K562 (cell line): ENCODE data around the gene EVI5. TPM values are rescaled to one million over a fixed set of nuclear protein-coding genes. Genes with fewer than 3 reads are reported as not detected.

Experiments used
- ATAC-seq: fragments of 200-7000 bp; cut with Tn5 transposase; 3 replicates; pipeline ENCODE4 v1.9.1; 2020; ENCODE audit warnings: moderate library complexity
- BruUV-seq: library from RNA; stranded (reverse); fragments of 400-500 nt; replicated peaks from 2 replicates; lab custom pipeline; 2021; lab: Mats Ljungman, UMichigan
- CTCF ChIA-PET: fragments of 300-600 bp; formaldehyde crosslinking; extraction: SDS; loops from one replicate; lab custom pipeline; 2021; ENCODE audit warnings: low intra/inter-chr PET ratio; lab: Yijun Ruan, JAX
- POLR2A ChIA-PET: fragments of 300-600, 350-650 bp; sonication (Branson Sonifier 250); formaldehyde crosslinking; extraction: SDS; loops from one replicate; lab custom pipeline; 2021; ENCODE audit warnings: antibody characterized with exemption, inconsistent platforms; lab: Yijun Ruan, JAX
- DNase-seq, 4 experiments: peaks; one replicate each; pipeline versions ENCODE4 v3.0.0 to v3.0.0-alpha.2; 2011 to 2018; ENCODE audit warnings: low spot score in 3 of 4, mixed read lengths in 3 of 4; ENCODE audit errors: extremely low read depth in 1 of 4
- FAIRE-seq: peaks from 2 replicates; lab custom pipeline; 2011; peaks lifted over from hg19 to GRCh38; lab: Jason Lieb, UNC
- H2AFZ ChIP-seq: 2 replicates; pipeline ENCODE4 v1.6.0; 2011; ENCODE audit warnings: low read depth, low read length, control low read depth, inconsistent platforms
- H3K27ac ChIP-seq: fragments of 200-600 bp; 3 replicates; pipeline ENCODE4 v1.8.0; 2011; ENCODE audit warnings: low read depth, mild to moderate bottlenecking, control low read depth, inconsistent platforms, low read length, moderate library complexity, mixed read lengths; ENCODE audit errors: extremely low read depth
- H3K27me3 ChIP-seq, 2 experiments: fragments of 300-600 bp in 1 of 2; 2 replicates in 1 of 2; 3 replicates in 1 of 2; pipeline versions ENCODE4 v1.6.0 to v1.8.0; 2011; ENCODE audit warnings: inconsistent platforms in 2 of 2, low read length in 2 of 2, mild to moderate bottlenecking in 1 of 2, mixed read lengths in 1 of 2, moderate library complexity in 1 of 2; ENCODE audit not compliant: control insufficient read depth in 2 of 2, insufficient read depth in 2 of 2
- H3K36me3 ChIP-seq: fragments of 300-600 bp; 3 replicates; pipeline ENCODE4 v1.8.0; 2011; ENCODE audit warnings: mild to moderate bottlenecking, low read length, inconsistent platforms; ENCODE audit not compliant: control insufficient read depth, insufficient read depth
- H3K4me1 ChIP-seq, 2 experiments: fragments of 200-600 bp in 1 of 2; replicated peaks in 1 of 2; 2 replicates in 1 of 2; 3 replicates in 1 of 2; pipeline versions ENCODE4 v1.5.1 to v1.8.0; 2011; ENCODE audit warnings: inconsistent platforms in 2 of 2, low read length in 2 of 2, mild to moderate bottlenecking in 1 of 2, mixed read lengths in 1 of 2, moderate library complexity in 1 of 2; ENCODE audit not compliant: control insufficient read depth in 2 of 2, insufficient read depth in 2 of 2
- H3K4me2 ChIP-seq: 2 replicates; pipeline ENCODE4 v1.6.1; 2011; ENCODE audit warnings: low read length, control low read depth, inconsistent platforms, mixed read lengths; ENCODE audit not compliant: insufficient read depth
- H3K4me3 ChIP-seq: fragments of 200-600 bp; sonication (generic), shearing (Covaris generic); 2 replicates; pipeline ENCODE4 v1.5.1; 2016; ENCODE audit warnings: control low read depth, inconsistent platforms
- H3K79me2 ChIP-seq: fragments of 200-600 bp; 3 replicates; pipeline ENCODE4 v1.8.0; 2011; ENCODE audit warnings: low read length, inconsistent platforms; ENCODE audit not compliant: control insufficient read depth, insufficient read depth
- H3K9ac ChIP-seq, 2 experiments: 2 replicates each; pipeline versions ENCODE4 v1.6.0 to v1.6.1; 2011; ENCODE audit warnings: low read depth in 2 of 2, low read length in 2 of 2, control low read depth in 1 of 2, inconsistent platforms in 1 of 2, mild to moderate bottlenecking in 1 of 2, mixed read lengths in 1 of 2; ENCODE audit not compliant: insufficient read depth in 1 of 2
- H3K9me1 ChIP-seq: one replicate; pipeline ENCODE4 v1.6.0; 2011; ENCODE audit warnings: inconsistent platforms, mild to moderate bottlenecking, low read length, moderate library complexity; ENCODE audit not compliant: control insufficient read depth, insufficient read depth
- H3K9me3 ChIP-seq: replicated peaks from 2 replicates; pipeline ENCODE4 v1.5.1; 2011; ENCODE audit warnings: low read depth, low read length, inconsistent platforms; ENCODE audit not compliant: control insufficient read depth, insufficient read depth
- H4K20me1 ChIP-seq: replicated peaks from 2 replicates; pipeline ENCODE4 v1.6.1; 2011; ENCODE audit warnings: low read length, inconsistent platforms, mixed read lengths; ENCODE audit not compliant: control insufficient read depth, insufficient read depth
- BRCA1 ChIP-seq, 2 experiments: fragments of 450-650 bp in 1 of 2; sonication (generic) in 1 of 2; formaldehyde crosslinking in 1 of 2; IDR thresholded peaks; 2 replicates each; pipeline versions ENCODE4 v1.5.0 to v1.6.1; 2017 to 2020; ENCODE audit warnings: mild to moderate bottlenecking in 1 of 2, missing genetic modification reagents in 1 of 2
- FOXO4 ChIP-seq: fragments of 450-650 bp; formaldehyde crosslinking; IDR thresholded peaks from 2 replicates; pipeline ENCODE4 v1.4.0; 2020; ENCODE audit warnings: mild to moderate bottlenecking, moderate library complexity
- MAX ChIP-seq: sonication (generic); formaldehyde crosslinking; IDR thresholded peaks from 2 replicates; pipeline ENCODE4 v1.9.0; 2022; ENCODE audit warnings: mild to moderate bottlenecking, missing genetic modification reagents
- ZBTB1 ChIP-seq: sonication (generic); formaldehyde crosslinking; IDR thresholded peaks from 2 replicates; pipeline ENCODE4 v1.8.1; 2023; ENCODE audit warnings: missing genetic modification reagents, low read depth, mild to moderate bottlenecking, borderline replicate concordance
- ZBTB33 ChIP-seq: sonication (generic); formaldehyde crosslinking; IDR thresholded peaks from 2 replicates; pipeline ENCODE4 v1.8.1; 2023; ENCODE audit warnings: mild to moderate bottlenecking, missing genetic modification reagents
- ZFX ChIP-seq: sonication (generic); formaldehyde crosslinking; IDR thresholded peaks from 2 replicates; pipeline ENCODE4 v1.8.0; 2022; ENCODE audit warnings: mild to moderate bottlenecking, missing genetic modification reagents, moderate library complexity
- ZNF583 ChIP-seq: fragments of 250-450 bp; sonication (Bioruptor Pico); IDR thresholded peaks from 2 replicates; pipeline ENCODE4 v1.4.0; 2020
- WGBS: fragments of 100-300 bp; shearing (Covaris generic); methylation state at CpG from one replicate; pipeline ENCODE4 v1.1.6; 2016; ENCODE audit warnings: low coverage, mixed read lengths; ENCODE audit not compliant: insufficient coverage; ENCODE audit errors: missing lambda C conversion rate; 5-methylcytosine and 5-hydroxymethylcytosine counted together
- in situ Hi-C: fragments of 300-500 bp; cut with MboI; formaldehyde crosslinking; loops from 4 replicates; pipeline ENCODE4 v1.15.0; 2018; ENCODE audit warnings: inconsistent platforms, mixed read lengths
- intact Hi-C: fragments of 100-400 bp; cut with micrococcal nuclease; formaldehyde crosslinking; loops from 2 replicates; pipeline ENCODE4 v1.14.2; 2022
- polyA plus RNA-seq, 8 experiments: library from polyadenylated mRNA; depleted of rRNA in 4 of 8; stranded (reverse) in 5 of 8; unstranded in 3 of 8; fragments of >200 nt; fragmentation: Nextera tagmentation in 2 of 8; fragmentation: Illumina TruSeq in 1 of 8; extraction: Ambion mirVana in 2 of 8; extraction: Trizol in 1 of 8; gene quantifications; 2 replicates each; pipeline versions ENCODE4 v1.2.1 to v1.2.3, GENCODE V29; 2011 to 2014; ENCODE audit warnings: inconsistent platforms in 1 of 8, missing spikeins in 1 of 8
- total RNA-seq, 7 experiments: library from RNA; depleted of rRNA in 6 of 7; stranded (reverse); fragments of >200 nt in 6 of 7; fragmentation: Illumina TruSeq in 2 of 7; extraction: Trizol in 2 of 7; gene quantifications; 2 replicates each; pipeline versions ENCODE4 v1.2.1 to v1.2.3, GENCODE V29; 2011 to 2021; ENCODE audit warnings: low replicate concordance in 1 of 7

Gene EVI5
- total and polyA plus RNA-seq, 9 of the 15 experiments (the other 6 are each of a cell fraction or from before 2014, with no cell fraction given) = 1.7 to 50.1 (median 13.7) TPM

- no peak for TF ChIP-seq MAX (CRISPR knock-in tag)
- TF ChIP-seq FOXO4 (CRISPR knock-in tag) = no peak
- TF ChIP-seq ZBTB1 (CRISPR knock-in tag) = no peak
- TF ChIP-seq ZNF583 (CRISPR knock-in tag) = no peak
- no peak for TF ChIP-seq ZFX
These were observed 296.5 kb downstream of the EVI5 start (continued) for GRCh38 chr1:92488416-92488815.

- TF ChIP-seq ZBTB33 (CRISPR knock-in tag) (0 out of 2 replicates have a peak, but pooled peaks have one; percentile 65), BRCA1 (IDR thresholded peaks at IDR 0.05) (no peak), BRCA1 (CRISPR knock-in tag; IDR thresholded peaks at IDR 0.05) (no peak)
- Histone ChIP-seq H3K27me3 (peaks cover 5 to 26% of the 10 kb centered on the region in 2 experiments; a peak in 3 of 5 replicates), H2AFZ (no peak overlapping the region), H3K79me2 (no peaks in the 10 kb centered on the region), H3K4me2 (no peak overlapping the region), H3K9me3 (0 out of 2 replicates have a peak, but pooled peaks cover 2% of the 10 kb centered on the region), H3K36me3 (no peaks in the 10 kb centered on the region), H3K9ac (no peak overlapping the region), H4K20me1 (no peaks in the 10 kb centered on the region), H3K27ac (no peak overlapping the region), H3K9me1 (no peaks in the 10 kb centered on the region), H3K4me3 (no peak overlapping the region), H3K4me1 (peaks cover 0 to 24% of the 10 kb centered on the region in 2 experiments; a peak in 2 of 5 replicates)
- intact Hi-C loops (no loop called here), in situ Hi-C loops (no loop called here)
- BruUV-seq = no TSS peak
- FAIRE-seq (no peak), ATAC-seq (no peak), DNase-seq (no peak)
- WGBS = 69% methylated on average over 7 of the region's 7 CpGs
- CTCF ChIA-PET = no interaction called here
- POLR2A ChIA-PET = interaction anchor here (0.6 kb wide), 1 partner anchor 634 kb away, joined by 3 read pairs; no protein-coding TSS in a partner anchor
These were observed 297.8 kb downstream of the EVI5 start for GRCh38 chr1:92487078-92487605.
